IMR-90 (cell line): ENCODE results near the gene DERL3. TPM values are rescaled to one million over a fixed set of nuclear protein-coding genes. Genes with fewer than 3 reads are reported as not detected.

Source experiments
- ATAC-seq: fragments of 200-7000 bp; cut with Tn5 transposase; 2 replicates; pipeline ENCODE4 v1.9.1; 2020; ENCODE audit warnings: low read depth, mild to moderate bottlenecking, moderate library complexity
- BruUV-seq: library from RNA; stranded (reverse); fragments of 400-500 nt; replicated peaks from 2 replicates; lab custom pipeline; 2021; lab: Mats Ljungman, UMichigan
- CTCF ChIA-PET: fragments of 300-600 bp; formaldehyde crosslinking; extraction: SDS; loops from one replicate; lab custom pipeline; 2021; ENCODE audit warnings: antibody characterized with exemption; lab: Yijun Ruan, JAX
- POLR2A ChIA-PET: fragments of 300-600 bp; sonication (Branson Sonifier 250); formaldehyde crosslinking; loops from one replicate; lab custom pipeline; 2022; ENCODE audit warnings: antibody characterized with exemption; ENCODE audit not compliant: unreplicated experiment; lab: Charles Lee
- DNase-seq: peaks from one replicate; pipeline ENCODE4 v3.0.0; 2013
- H2AFZ ChIP-seq: replicated peaks from 2 replicates; pipeline ENCODE3; 2013; ENCODE audit warnings: low read length, mild to moderate bottlenecking; ENCODE audit not compliant: poor library complexity
- H2AK5ac ChIP-seq: 2 replicates; pipeline ENCODE4 v1.6.1; 2013; ENCODE audit warnings: low read depth, low read length, inconsistent platforms
- H2AK9ac ChIP-seq: replicated peaks from 2 replicates; pipeline ENCODE3; 2013; ENCODE audit warnings: mild to moderate bottlenecking, low read depth, low read length, moderate library complexity; ENCODE audit not compliant: poor library complexity
- H2BK120ac ChIP-seq: 2 replicates; pipeline ENCODE4 v1.6.1; 2013; ENCODE audit warnings: low read depth, low read length, inconsistent platforms
- H2BK15ac ChIP-seq: 3 replicates; pipeline ENCODE4 v1.6.1; 2013; ENCODE audit warnings: low read depth, low read length, inconsistent platforms
- H2BK20ac ChIP-seq: 2 replicates; pipeline ENCODE4 v1.6.1; 2013; ENCODE audit warnings: low read depth, mild to moderate bottlenecking, inconsistent platforms, low read length, moderate library complexity
- H2BK5ac ChIP-seq: 2 replicates; pipeline ENCODE4 v1.6.1; 2013; ENCODE audit warnings: mild to moderate bottlenecking, low read depth, low read length, inconsistent platforms; ENCODE audit not compliant: poor library complexity, severe bottlenecking
- H3K14ac ChIP-seq: replicated peaks from 2 replicates; pipeline ENCODE4 v1.6.1; 2013; ENCODE audit warnings: low read depth, low read length, inconsistent platforms
- H3K18ac ChIP-seq: 2 replicates; pipeline ENCODE4 v1.6.1; 2013; ENCODE audit warnings: low read depth, low read length, control low read depth
- H3K23ac ChIP-seq: 2 replicates; pipeline ENCODE4 v1.6.1; 2013; ENCODE audit warnings: low read depth, low read length, inconsistent platforms
- H3K27ac ChIP-seq: 2 replicates; pipeline ENCODE4 v1.5.1; 2013; ENCODE audit warnings: mild to moderate bottlenecking, control low read depth, low read length; ENCODE audit not compliant: insufficient read depth
- H3K27me3 ChIP-seq: 2 replicates; pipeline ENCODE4 v1.6.1; 2013; ENCODE audit warnings: low read length; ENCODE audit not compliant: control insufficient read depth, insufficient read depth
- H3K36me3 ChIP-seq: 2 replicates; pipeline ENCODE4 v1.6.1; 2013; ENCODE audit warnings: low read length, mixed read lengths; ENCODE audit not compliant: control insufficient read depth, insufficient read depth
- H3K4ac ChIP-seq: 2 replicates; pipeline ENCODE4 v1.6.1; 2013; ENCODE audit warnings: low read depth, low read length, inconsistent platforms
- H3K4me1 ChIP-seq: 2 replicates; pipeline ENCODE4 v1.6.1; 2013; ENCODE audit warnings: low read length, mixed read lengths; ENCODE audit not compliant: control insufficient read depth, insufficient read depth
- H3K4me2 ChIP-seq: 2 replicates; pipeline ENCODE4 v1.6.1; 2013; ENCODE audit warnings: low read depth, mild to moderate bottlenecking, control low read depth, low read length, moderate library complexity
- H3K4me3 ChIP-seq: 2 replicates; pipeline ENCODE4 v1.5.1; 2013; ENCODE audit warnings: low read depth, mild to moderate bottlenecking, control low read depth, low read length, moderate library complexity; ENCODE audit not compliant: insufficient read depth
- H3K56ac ChIP-seq: 2 replicates; pipeline ENCODE4 v1.6.1; 2013; ENCODE audit warnings: low read length, inconsistent platforms; ENCODE audit not compliant: insufficient read depth; ENCODE audit errors: extremely low read depth
- H3K79me1 ChIP-seq, 2 experiments: 2 replicates each; pipeline ENCODE4 v1.6.1; 2013; ENCODE audit warnings: low read length in 2 of 2, inconsistent platforms in 1 of 2, low read depth in 1 of 2
- H3K9ac ChIP-seq: 2 replicates; pipeline ENCODE4 v1.6.1; 2013; ENCODE audit warnings: low read depth, low read length, control low read depth
- H3K9me1 ChIP-seq: 2 replicates; pipeline ENCODE4 v1.6.1; 2013; ENCODE audit warnings: low read length, inconsistent platforms; ENCODE audit not compliant: insufficient read depth
- H3K9me3 ChIP-seq: 2 replicates; pipeline ENCODE4 v1.6.1; 2013; ENCODE audit warnings: low read length; ENCODE audit not compliant: control insufficient read depth, insufficient read depth
- H4K20me1 ChIP-seq: 2 replicates; pipeline ENCODE4 v1.6.1; 2013; ENCODE audit warnings: low read length, inconsistent platforms; ENCODE audit not compliant: insufficient read depth
- H4K5ac ChIP-seq: 2 replicates; pipeline ENCODE4 v1.6.1; 2013; ENCODE audit warnings: mild to moderate bottlenecking, low read depth, low read length, control low read depth
- H4K8ac ChIP-seq, 2 experiments: 2 replicates each; pipeline ENCODE4 v1.6.1; 2013; ENCODE audit warnings: low read depth in 2 of 2, low read length in 2 of 2, control low read depth in 1 of 2, inconsistent platforms in 1 of 2
- H4K91ac ChIP-seq: 2 replicates; pipeline ENCODE4 v1.6.1; 2013; ENCODE audit warnings: low read depth, low read length, inconsistent platforms; ENCODE audit not compliant: insufficient read depth
- MAZ ChIP-seq: IDR thresholded peaks from 2 replicates; pipeline ENCODE4 v1.6.1; 2012; ENCODE audit warnings: low read depth, mild to moderate bottlenecking, low read length, improper control_type of control experiment, moderate library complexity, borderline replicate concordance
- WGBS, 2 experiments: methylation state at CpG; one replicate each; pipeline versions ENCODE4 v1.1.5 to v1.1.7; 2013; ENCODE audit warnings: missing lambda C conversion rate in 2 of 2; ENCODE audit not compliant: insufficient read length in 1 of 2; ENCODE audit errors: extremely low coverage in 2 of 2; 5-methylcytosine and 5-hydroxymethylcytosine counted together
- dilution Hi-C: fragments of 300-500 bp; cut with HindIII; formaldehyde crosslinking; loops from one replicate; pipeline ENCODE4 v1.14.3; 2018; ENCODE audit warnings: low sequenced_read_pairs; ENCODE audit not compliant: unreplicated experiment
- in situ Hi-C: fragments of 300-500 bp; cut with MboI; formaldehyde crosslinking; loops from 3 replicates; pipeline ENCODE4 v1.14.3; 2019; ENCODE audit warnings: low sequenced_read_pairs, inconsistent platforms, mixed read lengths
- intact Hi-C: fragments of 100-400 bp; cut with micrococcal nuclease; formaldehyde crosslinking; loops from 2 replicates; pipeline ENCODE4 v1.10.0; 2022
- polyA plus RNA-seq, 3 experiments: library from polyadenylated mRNA; depleted of rRNA; stranded (reverse); fragments of >200 nt; gene quantifications; 2 replicates each; pipeline ENCODE4 v1.2.3, GENCODE V29; 2012; ENCODE audit warnings: low replicate concordance in 1 of 3
- total RNA-seq: library from RNA; depleted of rRNA; stranded (reverse); fragments of >200 nt; gene quantifications from 2 replicates; pipeline ENCODE4 v1.2.3, GENCODE V29; 2012

Gene DERL3
- total and polyA plus RNA-seq, 2 of the 4 experiments (the other 2 are of a cell fraction) = 0.18 to 0.62 TPM

- no peaks in the 10 kb centered on the region; a peak in 1 of 4 replicates for H3K79me1 ChIP-seq
- H2AFZ ChIP-seq = no peak overlapping the region
- no peak overlapping the region for H3K14ac ChIP-seq
- no peak overlapping the region for H3K9ac ChIP-seq
- H4K91ac ChIP-seq = no peak overlapping the region
- no peak overlapping the region for H2AK5ac ChIP-seq
- H3K36me3 ChIP-seq = peaks cover 41% of the 10 kb centered on the region
- POLR2A ChIA-PET = no interaction called here
- in situ Hi-C loops = no loop called here
- no peak overlapping the region for H4K8ac ChIP-seq
- no peaks in the 10 kb centered on the region for H3K27me3 ChIP-seq
- DNase-seq = no peak
- no peak overlapping the region for H2BK15ac ChIP-seq
- CTCF ChIA-PET = no interaction called here
- no peak overlapping the region for H2BK120ac ChIP-seq
- ATAC-seq = peak; percentile 27
- no peak overlapping the region for H3K4me3 ChIP-seq
- BruUV-seq = no TSS peak
- H2BK5ac ChIP-seq = no peak overlapping the region
- H3K4me2 ChIP-seq = no peak overlapping the region
- no peak overlapping the region for H2AK9ac ChIP-seq
- H3K23ac ChIP-seq = no peak overlapping the region
- dilution Hi-C loops = no loop called here
- no peaks in the 10 kb centered on the region for H3K4me1 ChIP-seq
- H3K56ac ChIP-seq = no peak overlapping the region
- H4K5ac ChIP-seq = no peak overlapping the region
- H3K4ac ChIP-seq = no peak overlapping the region
- H3K9me1 ChIP-seq = peaks cover 3% of the 10 kb centered on the region; the same call in 1 of the 2 replicates
- no peak overlapping the region for H3K18ac ChIP-seq
- H4K20me1 ChIP-seq = peaks cover 8% of the 10 kb centered on the region; the same call in 1 of the 2 replicates
- H3K9me3 ChIP-seq = no peaks in the 10 kb centered on the region
- no peak overlapping the region for H2BK20ac ChIP-seq
- TF ChIP-seq MAZ = no peak
- 73% methylated on average over 3 of the region's 10 CpGs; no CpG with 5 or more reads in 1 of the 2 experiments for WGBS, 2 experiments
- intact Hi-C loops = no loop called here
- H3K27ac ChIP-seq = no peak overlapping the region
These were observed 23.2 kb downstream of the DERL3 start for GRCh38 chr22:23815541-23816155.
